Activated CD8-positive, alpha-beta T cell treated with anti-CD3 and anti-CD28 coated beads for 36 hours (primary cell): ENCODE measurements around the gene NHSL1. TPM values are rescaled to one million over a fixed set of nuclear protein-coding genes. Genes with fewer than 3 reads are reported as not detected.

ENCODE experiments used
- ATAC-seq: fragments of 200-7000 bp; cut with Tn5 transposase; one replicate; pipeline ENCODE4 v1.10.0; 2021; ENCODE audit warnings: mild to moderate bottlenecking, moderate library complexity
- CTCF ChIA-PET: fragments of 350-600 bp; sonication (Branson Sonifier 250); formaldehyde crosslinking; loops from one replicate; lab custom pipeline; 2021; ENCODE audit warnings: antibody characterized with exemption; lab: Charles Lee
- POLR2A ChIA-PET: fragments of 350-600 bp; sonication (Branson Sonifier 250); formaldehyde crosslinking; loops from one replicate; lab custom pipeline; 2021; ENCODE audit warnings: antibody characterized with exemption; lab: Charles Lee
- DNase-seq: peaks from one replicate; pipeline ENCODE4 v3.0.0-alpha.2; 2020
- H3K27ac Mint-ChIP-seq: one replicate; pipeline ENCODE4 v1.8.0; 2021; ENCODE audit warnings: mild to moderate bottlenecking, mixed read lengths
- H3K27me3 Mint-ChIP-seq: one replicate; pipeline ENCODE4 v1.8.0; 2021; ENCODE audit warnings: mixed read lengths
- H3K36me3 Mint-ChIP-seq: one replicate; pipeline ENCODE4 v1.8.0; 2021; ENCODE audit warnings: low read depth, mixed read lengths
- H3K4me1 Mint-ChIP-seq: one replicate; pipeline ENCODE4 v1.8.0; 2021; ENCODE audit warnings: low read depth, mixed read lengths
- H3K4me3 Mint-ChIP-seq: one replicate; pipeline ENCODE4 v1.8.0; 2021; ENCODE audit warnings: mild to moderate bottlenecking, moderate library complexity, mixed read lengths
- H3K9me3 Mint-ChIP-seq: one replicate; pipeline ENCODE4 v1.8.0; 2021; ENCODE audit warnings: mixed read lengths
- intact Hi-C: fragments of 100-400 bp; cut with micrococcal nuclease; formaldehyde crosslinking; loops from one replicate; pipeline ENCODE4 v1.10.0; 2022
- total RNA-seq, 2 experiments: library from RNA; stranded (reverse); gene quantifications; one replicate each; pipeline ENCODE4 v1.2.3, GENCODE V29; 2021
- TF ChIP-seq, protein P1 (sequence below): fragments of 200-600 bp; IDR thresholded peaks from one replicate; pipeline ENCODE4 v1.8.0; 2022; ENCODE audit warnings: antibody characterized with exemption, mild to moderate bottlenecking

Gene NHSL1
- total RNA-seq, 2 experiments from 2014 or later: 0.18 to 0.49 TPM

DNA sequence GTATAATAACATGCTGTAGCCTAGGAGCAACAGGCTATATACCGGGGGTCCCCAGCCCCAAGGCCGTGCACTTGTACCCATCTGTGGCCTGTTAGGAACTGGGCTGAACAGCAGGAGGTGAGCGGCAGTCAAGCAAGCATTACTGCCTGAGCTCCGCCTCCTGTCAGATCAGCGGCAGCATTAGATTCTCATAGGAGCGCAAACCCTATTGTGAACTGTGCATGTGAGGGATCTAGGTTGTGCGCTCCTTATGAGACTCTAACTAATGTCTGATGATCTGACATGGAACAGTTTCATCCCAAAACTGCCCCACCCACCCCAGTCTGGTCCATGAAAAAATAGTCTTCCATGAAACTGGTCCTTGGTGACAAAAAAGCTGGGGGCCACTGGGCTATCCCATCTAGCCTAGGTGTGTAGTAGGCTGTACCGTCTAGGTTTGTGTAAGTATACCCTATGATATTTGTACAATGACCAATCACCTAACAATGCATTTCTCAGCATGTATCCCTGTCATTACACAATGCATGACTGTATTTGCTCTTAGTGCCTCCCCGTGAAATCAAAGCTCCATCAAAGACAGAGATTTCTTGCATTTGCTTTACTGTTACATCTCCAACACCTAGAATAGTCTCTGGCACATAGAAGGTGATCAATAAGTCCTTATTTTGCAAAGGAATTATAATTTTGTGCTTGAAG, 30.8 kb downstream of the NHSL1 start:
- CTCF ChIA-PET: interaction anchor here (1.1 kb wide), 1 partner anchor 10 kb away, joined by 3 read pairs; no protein-coding TSS in a partner anchor
- intact Hi-C loops: no loop called here
- no peaks in the 10 kb centered on the region for H3K36me3 Mint-ChIP-seq
- POLR2A ChIA-PET: no interaction called here
- no peak overlapping the region for H3K4me3 Mint-ChIP-seq
- H3K4me1 Mint-ChIP-seq: no peaks in the 10 kb centered on the region
- peaks cover 3% of the 10 kb centered on the region for H3K27me3 Mint-ChIP-seq
- DNase-seq: no peak
- H3K9me3 Mint-ChIP-seq: no peaks in the 10 kb centered on the region
- no peak for ATAC-seq
- TF ChIP-seq, protein P1, sequence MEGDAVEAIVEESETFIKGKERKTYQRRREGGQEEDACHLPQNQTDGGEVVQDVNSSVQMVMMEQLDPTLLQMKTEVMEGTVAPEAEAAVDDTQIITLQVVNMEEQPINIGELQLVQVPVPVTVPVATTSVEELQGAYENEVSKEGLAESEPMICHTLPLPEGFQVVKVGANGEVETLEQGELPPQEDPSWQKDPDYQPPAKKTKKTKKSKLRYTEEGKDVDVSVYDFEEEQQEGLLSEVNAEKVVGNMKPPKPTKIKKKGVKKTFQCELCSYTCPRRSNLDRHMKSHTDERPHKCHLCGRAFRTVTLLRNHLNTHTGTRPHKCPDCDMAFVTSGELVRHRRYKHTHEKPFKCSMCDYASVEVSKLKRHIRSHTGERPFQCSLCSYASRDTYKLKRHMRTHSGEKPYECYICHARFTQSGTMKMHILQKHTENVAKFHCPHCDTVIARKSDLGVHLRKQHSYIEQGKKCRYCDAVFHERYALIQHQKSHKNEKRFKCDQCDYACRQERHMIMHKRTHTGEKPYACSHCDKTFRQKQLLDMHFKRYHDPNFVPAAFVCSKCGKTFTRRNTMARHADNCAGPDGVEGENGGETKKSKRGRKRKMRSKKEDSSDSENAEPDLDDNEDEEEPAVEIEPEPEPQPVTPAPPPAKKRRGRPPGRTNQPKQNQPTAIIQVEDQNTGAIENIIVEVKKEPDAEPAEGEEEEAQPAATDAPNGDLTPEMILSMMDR: no peak
- H3K27ac Mint-ChIP-seq: no peak overlapping the region

DNA sequence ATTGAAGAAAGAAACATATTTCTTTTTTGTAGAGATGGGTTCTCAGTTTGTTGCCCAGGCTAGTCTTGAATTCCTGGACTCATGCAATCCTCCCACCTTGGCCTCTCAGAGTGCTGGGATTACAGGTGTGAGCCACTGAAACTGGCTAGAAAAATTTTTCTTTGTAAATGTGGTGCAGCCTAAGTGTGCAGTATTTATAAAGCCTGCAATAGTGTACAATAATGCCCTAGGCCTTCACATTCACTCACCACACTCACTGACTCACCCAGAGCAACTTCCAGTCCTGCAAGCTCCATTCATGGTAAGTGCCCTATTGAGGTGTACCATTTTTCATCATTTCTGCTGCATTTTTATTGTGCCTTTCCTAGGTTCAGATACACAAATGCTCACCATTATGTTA, 31.4 kb downstream of the NHSL1 start:
- Mint-ChIP-seq H3K27me3 (peaks cover 3% of the 10 kb centered on the region), H3K27ac (no peak overlapping the region), H3K4me3 (no peak overlapping the region), H3K4me1 (no peaks in the 10 kb centered on the region), H3K36me3 (no peaks in the 10 kb centered on the region), H3K9me3 (no peaks in the 10 kb centered on the region)
- TF ChIP-seq, protein P1: no peak
- DNase-seq (no peak), ATAC-seq (no peak)
- POLR2A ChIA-PET: no interaction called here
- intact Hi-C loops: no loop called here
- CTCF ChIA-PET: interaction anchor here (0.6 kb wide), 1 partner anchor 31 kb away, joined by 3 read pairs; no protein-coding TSS in a partner anchor

DNA sequence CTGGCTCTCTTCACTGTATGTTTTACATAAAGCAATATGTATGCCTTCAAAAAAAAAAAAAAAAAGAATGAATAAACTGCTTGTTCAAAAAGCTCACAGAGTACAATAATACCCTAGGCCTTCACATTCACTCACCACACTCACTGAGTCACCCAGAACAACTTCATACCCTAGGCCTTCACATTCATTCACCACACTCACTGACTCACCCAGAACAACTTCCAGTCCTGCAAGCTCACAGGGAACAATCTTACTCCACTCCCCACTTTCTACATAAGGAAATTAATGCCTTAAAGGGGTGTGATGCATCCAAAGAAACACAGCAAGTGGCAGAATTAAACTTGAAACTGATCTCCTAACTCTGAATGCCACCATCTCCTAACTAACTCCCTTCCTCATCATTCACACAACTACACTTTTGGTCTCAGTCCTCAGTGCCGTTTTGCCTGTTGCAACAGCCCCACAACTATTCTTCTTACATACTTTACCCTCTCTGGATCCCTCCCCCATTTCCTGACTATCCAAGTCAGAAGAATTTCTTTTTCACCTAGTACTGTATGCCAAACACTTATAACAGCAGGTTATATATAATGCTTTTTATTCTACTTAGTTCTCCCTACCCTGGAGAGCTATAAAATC, 34.2 kb downstream of the NHSL1 start:
- POLR2A ChIA-PET: interaction anchor here (0.6 kb wide), 1 partner anchor 20 kb away, joined by 3 read pairs; no protein-coding TSS in a partner anchor

DNA sequence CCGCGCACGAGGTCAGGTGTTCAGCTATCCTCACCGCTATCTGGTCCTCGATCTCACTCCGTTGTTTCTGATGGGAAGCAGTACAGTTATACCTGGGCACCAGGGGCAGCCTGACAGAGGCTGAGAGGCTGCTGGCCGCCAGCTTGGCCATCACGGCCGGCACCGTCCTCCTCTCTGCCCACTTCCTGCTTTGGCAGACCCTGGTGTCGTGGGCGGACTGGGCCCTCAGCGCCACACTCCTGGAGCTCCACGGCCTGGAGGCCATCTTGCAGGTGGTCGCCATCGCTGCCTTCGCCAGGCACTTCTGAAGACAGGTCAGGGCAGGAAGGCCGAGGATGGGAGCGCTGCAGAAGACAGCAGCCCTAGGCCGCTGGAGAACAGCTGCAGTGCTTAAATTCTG, 35.2 kb downstream of the NHSL1 start:
- POLR2A ChIA-PET: no interaction called here
- TF ChIP-seq, protein P1: no peak
- Mint-ChIP-seq H3K9me3 (no peaks in the 10 kb centered on the region), H3K27ac (no peak overlapping the region), H3K27me3 (no peaks in the 10 kb centered on the region), H3K4me3 (no peak overlapping the region), H3K4me1 (no peaks in the 10 kb centered on the region), H3K36me3 (no peaks in the 10 kb centered on the region)
- no peak for ATAC-seq
- intact Hi-C loops: no loop called here
- no peak for DNase-seq
- CTCF ChIA-PET: interaction anchor here (1.5 kb wide), 1 partner anchor 176 kb away, joined by 3 read pairs; no protein-coding TSS in a partner anchor

More for the DNA sequence above, 34.2 kb downstream of the NHSL1 start:
- H3K4me1 Mint-ChIP-seq: no peaks in the 10 kb centered on the region
- TF ChIP-seq, protein P1: no peak
- CTCF ChIA-PET: interaction anchor here (1.5 kb wide), 1 partner anchor 177 kb away, joined by 3 read pairs; no protein-coding TSS in a partner anchor
- DNase-seq (peak; percentile 2), ATAC-seq (peak; percentile 80)
- no peak overlapping the region for H3K4me3 Mint-ChIP-seq
- intact Hi-C loops: no loop called here
- H3K27ac Mint-ChIP-seq: no peak overlapping the region
- no peaks in the 10 kb centered on the region for H3K36me3 Mint-ChIP-seq
- H3K9me3 Mint-ChIP-seq: no peaks in the 10 kb centered on the region
- H3K27me3 Mint-ChIP-seq: peaks cover 3% of the 10 kb centered on the region

DNA sequence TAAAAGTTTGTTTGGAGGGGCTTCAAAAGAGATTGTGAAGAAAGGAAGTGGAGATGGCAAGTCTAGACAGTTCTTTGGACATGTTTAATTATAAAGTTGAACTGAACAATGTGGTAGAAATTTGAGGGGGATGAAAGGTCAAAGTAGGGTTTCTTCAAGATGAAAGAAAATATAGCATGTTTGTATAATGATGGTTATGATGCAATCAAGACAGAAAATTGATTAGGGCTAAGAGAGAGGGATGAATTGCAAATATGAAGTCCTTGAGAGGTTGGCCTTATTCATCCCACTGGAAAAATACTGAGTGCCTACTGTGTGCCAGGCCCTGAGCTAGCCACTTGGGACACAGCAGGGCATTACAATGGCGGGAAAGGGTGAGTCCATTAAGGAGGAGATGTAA, 37.6 kb downstream of the NHSL1 start:
- no peaks in the 10 kb centered on the region for H3K9me3 Mint-ChIP-seq
- no peak overlapping the region for H3K27ac Mint-ChIP-seq
- no peak for DNase-seq
- ATAC-seq: no peak
- no peaks in the 10 kb centered on the region for H3K36me3 Mint-ChIP-seq
- TF ChIP-seq, protein P1: no peak
- no peak overlapping the region for H3K4me3 Mint-ChIP-seq
- CTCF ChIA-PET: no interaction called here
- POLR2A ChIA-PET: interaction anchor here (1.0 kb wide), 1 partner anchor 46 kb away, joined by 3 read pairs; no protein-coding TSS in a partner anchor
- intact Hi-C loops: no loop called here
- no peaks in the 10 kb centered on the region for H3K27me3 Mint-ChIP-seq
- peaks cover 3% of the 10 kb centered on the region for H3K4me1 Mint-ChIP-seq
